SH-SY5Y (cell line): Measurements from ENCODE around the gene COPG2.

Experiments used
- GATA2 ChIP-seq: IDR thresholded peaks from 2 replicates; pipeline ENCODE4 v1.6.1; 2011; ENCODE audit warnings: mild to moderate bottlenecking, low read depth, low read length
- GATA3 ChIP-seq: IDR thresholded peaks from 2 replicates; pipeline ENCODE4 v1.6.1; 2011; ENCODE audit warnings: low read depth, mild to moderate bottlenecking, low read length, moderate library complexity

COPG2 gene

GRCh38 chr7:130611218-130611617 is 57.3 kb downstream of the COPG2 start:
- TF ChIP-seq GATA3 (no peak), GATA2 (no peak)

DNA sequence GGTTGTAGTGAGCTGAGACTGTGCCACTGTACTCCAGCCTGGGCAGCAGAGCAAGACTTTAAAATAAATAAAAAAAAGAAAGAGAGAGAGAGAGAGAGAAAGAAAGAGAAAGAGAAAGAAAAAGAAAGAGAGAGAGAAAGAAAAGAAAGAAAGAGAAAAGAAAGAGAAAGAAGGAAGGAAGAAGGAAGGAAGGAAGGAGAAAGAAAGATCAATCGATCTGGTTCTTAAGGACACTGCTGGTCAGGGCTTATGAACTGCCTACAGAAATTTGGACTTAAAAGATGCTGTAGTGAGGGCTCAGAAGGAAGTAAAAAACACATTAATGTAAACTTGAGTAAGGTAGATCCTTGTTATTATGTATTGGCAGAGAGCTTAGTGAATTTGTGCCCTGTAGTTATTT is 62.4 kb downstream of the COPG2 start:
- no peak for TF ChIP-seq GATA2

DNA sequence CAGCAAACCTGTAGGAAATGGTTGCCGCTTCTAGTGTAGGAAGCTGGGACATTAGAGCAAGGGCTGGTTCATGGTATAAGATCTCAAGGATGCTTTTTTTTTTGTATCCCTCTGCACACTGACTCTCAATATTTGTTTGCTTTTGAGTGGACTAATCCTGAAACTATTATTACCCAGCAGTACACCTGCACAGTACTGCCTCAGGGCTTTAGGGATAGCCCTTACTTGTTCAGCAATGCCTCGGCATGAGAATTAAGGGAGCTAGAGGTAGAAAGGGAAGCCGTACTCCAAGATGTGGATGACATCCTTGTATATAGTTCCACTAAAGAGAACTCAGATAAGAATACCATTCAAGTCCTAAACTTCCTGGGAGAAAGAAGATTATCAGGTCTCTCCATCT is 70.5 kb downstream of the COPG2 start:
- TF ChIP-seq GATA3 (no peak), GATA2 (no peak)

GRCh38 chr7:130595986-130596385 is 72.6 kb downstream of the COPG2 start:
- TF ChIP-seq GATA2 = no peak

GRCh38 chr7:130593033-130593432 is 75.5 kb downstream of the COPG2 start:
- TF ChIP-seq GATA3 (no peak), GATA2 (no peak)

- TF ChIP-seq GATA3 = no peak
- TF ChIP-seq GATA2 = no peak
Observed at GRCh38 chr7:130566898-130567280, 101.7 kb downstream of the COPG2 start.

DNA sequence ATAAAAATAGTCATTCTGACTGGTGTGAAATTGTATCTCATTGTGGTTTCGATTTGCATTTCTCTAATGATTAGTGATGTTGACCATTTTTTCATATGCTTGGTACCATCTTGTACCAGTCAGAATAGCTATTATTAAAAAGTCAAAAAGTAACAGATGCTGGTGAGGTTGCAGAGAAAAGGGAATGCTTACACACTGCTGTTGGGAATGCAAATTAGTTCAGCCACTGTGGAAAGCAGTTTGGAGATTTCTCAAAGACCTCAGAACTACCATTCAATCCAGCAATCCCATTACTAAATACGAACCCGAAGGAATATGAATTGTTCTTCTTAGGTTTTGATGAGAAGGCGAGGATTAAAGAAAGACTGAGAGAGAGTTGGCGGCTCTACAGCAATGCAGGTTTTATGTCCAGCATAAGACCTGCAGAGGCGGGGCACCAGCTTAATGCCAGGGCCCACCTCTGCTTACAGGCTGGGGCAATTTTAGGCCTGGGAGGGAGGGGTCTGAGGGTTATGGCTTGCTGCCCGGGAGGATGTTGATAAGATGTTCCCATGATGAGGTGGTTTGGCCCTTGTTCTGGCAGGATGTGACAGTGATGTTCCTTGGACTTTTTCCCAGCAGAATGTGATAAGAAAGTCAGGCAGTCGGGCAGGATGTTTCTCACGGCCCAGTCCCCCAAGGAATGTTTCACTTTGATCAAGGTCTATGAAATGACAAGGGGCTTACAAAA is 102.2 kb downstream of the COPG2 start:
- no peak for TF ChIP-seq GATA2
- no peak for TF ChIP-seq GATA3

GRCh38 chr7:130560972-130561371 is 107.6 kb downstream of the COPG2 start:
- no peak for TF ChIP-seq GATA3
- TF ChIP-seq GATA2 = no peak

GRCh38 chr7:130559184-130559583 is 109.4 kb downstream of the COPG2 start:
- TF ChIP-seq GATA2 = no peak
- no peak for TF ChIP-seq GATA3

DNA sequence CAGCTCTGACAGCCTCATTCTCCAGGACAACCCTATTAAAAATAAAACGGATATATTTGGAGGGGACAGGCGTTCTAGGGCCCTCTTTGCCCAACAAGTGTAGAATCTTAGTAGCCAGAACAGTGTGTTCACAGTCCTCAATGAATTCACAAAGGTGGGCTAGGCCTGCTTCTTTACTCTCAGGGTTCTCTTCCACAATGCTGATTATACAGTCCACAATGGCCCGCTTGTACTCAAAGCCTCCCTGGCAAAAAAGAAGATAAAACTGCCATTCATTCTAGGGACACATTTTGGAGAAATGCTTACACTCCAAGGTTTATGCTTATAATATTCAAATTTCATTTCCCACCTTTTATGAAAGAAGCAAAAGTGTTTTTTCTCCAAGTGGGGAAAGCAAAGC is 114.1 kb downstream of the COPG2 start:
- TF ChIP-seq GATA2 = no peak

- no peak for TF ChIP-seq GATA3
- TF ChIP-seq GATA2 = no peak
Observed at GRCh38 chr7:130553398-130554029, 115.0 kb downstream of the COPG2 start.

GRCh38 chr7:130544356-130544755 is 124.2 kb downstream of the COPG2 start:
- TF ChIP-seq GATA3 (no peak), GATA2 (no peak)

- TF ChIP-seq GATA2 (no peak), GATA3 (no peak)
Observed at GRCh38 chr7:130543487-130544010, 125.0 kb downstream of the COPG2 start.

GRCh38 chr7:130529417-130529816 is 139.1 kb downstream of the COPG2 start:
- TF ChIP-seq GATA2 (no peak), GATA3 (no peak)

GRCh38 chr7:130524628-130525027 is 143.9 kb downstream of the COPG2 start:
- TF ChIP-seq GATA3 (no peak), GATA2 (no peak)

DNA sequence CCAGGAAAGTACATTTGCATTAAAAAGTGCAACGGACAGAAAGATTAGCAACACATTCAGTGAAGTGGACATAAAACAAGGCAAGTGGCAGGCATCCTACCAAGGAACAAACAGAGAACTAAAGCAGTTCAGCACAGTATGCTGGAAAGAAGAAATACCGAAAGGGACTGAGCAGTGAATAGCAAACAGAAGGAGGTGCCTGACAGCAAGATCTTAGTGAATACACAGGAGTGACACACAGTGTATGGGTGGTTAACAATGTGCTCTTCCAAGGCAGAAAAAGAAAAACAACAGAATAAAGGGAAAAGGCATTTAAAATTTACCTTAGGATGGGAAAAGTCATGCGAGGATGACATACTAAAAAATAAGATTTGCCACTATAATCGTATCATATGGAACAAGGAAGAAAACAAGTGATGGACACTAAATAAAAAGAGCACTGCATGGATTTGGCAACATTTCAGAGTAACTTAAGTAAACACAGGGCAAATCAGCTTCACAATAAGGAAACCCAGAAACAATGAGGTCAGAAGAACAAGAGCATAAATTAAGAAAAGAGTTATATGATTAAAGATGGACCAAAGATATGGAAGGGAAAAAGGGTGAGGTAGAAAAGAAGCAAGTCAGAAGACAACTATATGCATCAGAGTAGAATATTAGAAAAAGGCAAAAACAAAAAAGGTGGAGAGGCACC is 147.1 kb downstream of the COPG2 start:
- TF ChIP-seq GATA2 (no peak), GATA3 (no peak)
